ENCODE results near the gene BORCS8.

BORCS8 gene

DNA sequence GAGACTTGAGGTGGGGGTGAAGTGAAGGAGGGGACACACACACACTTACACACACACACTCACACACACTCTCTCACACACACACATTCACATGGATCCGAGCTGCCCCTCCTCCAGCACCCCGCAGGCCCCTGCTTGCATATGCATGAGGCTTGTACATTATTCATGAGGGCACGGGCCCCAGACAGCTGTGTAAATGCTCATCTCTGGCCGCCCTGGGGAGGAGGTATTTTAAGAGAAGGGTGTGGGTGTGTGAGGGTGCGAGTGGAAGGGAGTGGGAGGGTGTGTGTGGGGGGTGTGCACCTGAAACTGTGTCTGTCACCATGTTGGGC is 22.2 kb upstream of the BORCS8 start:
- peak in 24 of 56 donors; percentile 7 to 67 (median 36) for DNase-seq

DNA sequence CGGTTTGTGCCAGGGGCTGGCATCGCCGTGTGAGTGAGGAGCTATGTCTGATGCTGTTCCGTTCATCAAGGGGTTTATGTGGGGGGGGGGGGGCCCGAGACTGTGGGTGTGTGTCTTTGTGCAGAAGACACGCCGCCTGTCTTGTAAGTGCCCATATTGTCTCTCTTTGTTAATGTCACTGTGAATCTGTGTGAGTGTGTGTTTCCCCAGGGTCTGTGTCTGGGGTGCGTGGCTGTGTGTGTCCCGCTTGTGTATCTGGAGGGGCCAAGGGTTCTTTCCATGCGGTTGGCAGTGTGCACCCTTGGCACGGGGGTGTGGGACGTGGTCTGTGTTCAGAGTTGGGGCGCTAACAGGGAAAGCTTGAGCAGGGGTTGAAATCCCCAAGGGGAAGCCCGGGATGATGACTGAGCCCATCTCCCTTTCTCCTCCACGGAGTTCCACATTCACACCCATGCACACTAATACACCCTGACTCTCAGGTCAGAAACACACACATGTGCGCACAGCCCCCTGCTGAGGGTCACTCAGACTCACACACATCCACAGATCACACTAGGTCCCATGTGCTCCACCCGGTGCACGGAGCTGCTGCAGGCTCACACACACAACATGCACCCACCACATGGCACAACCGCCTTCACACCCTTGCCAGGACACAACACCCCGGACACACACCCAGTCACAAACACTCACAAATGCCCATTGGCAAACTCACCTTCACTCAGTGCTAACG is 21.6 kb upstream of the BORCS8 start:
- DNase-seq = peak in 12 of 56 donors; percentile 11 to 59 (median 42)

DNA sequence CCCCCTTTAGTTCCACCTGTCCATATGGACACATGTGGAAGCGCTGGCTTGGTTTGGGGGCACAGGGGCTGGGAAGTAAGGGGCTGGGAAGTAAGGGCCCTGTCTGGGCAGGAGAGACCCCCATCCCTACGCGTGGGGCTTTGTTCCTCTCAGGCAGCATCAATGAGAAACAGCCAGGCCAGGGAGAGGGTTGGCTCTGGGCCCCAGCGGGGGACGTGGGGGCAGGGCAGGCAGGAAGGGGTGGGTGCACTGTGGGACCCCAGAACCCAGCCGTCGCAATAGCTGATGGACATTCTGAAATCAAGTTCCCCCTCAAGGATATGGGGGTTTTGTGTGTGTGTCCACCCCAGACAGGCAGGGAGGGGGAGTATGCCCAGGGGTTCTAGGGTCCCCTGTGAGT is 21.0 kb upstream of the BORCS8 start:
- peak in 1 of 56 donors; percentile 19 for DNase-seq

DNA sequence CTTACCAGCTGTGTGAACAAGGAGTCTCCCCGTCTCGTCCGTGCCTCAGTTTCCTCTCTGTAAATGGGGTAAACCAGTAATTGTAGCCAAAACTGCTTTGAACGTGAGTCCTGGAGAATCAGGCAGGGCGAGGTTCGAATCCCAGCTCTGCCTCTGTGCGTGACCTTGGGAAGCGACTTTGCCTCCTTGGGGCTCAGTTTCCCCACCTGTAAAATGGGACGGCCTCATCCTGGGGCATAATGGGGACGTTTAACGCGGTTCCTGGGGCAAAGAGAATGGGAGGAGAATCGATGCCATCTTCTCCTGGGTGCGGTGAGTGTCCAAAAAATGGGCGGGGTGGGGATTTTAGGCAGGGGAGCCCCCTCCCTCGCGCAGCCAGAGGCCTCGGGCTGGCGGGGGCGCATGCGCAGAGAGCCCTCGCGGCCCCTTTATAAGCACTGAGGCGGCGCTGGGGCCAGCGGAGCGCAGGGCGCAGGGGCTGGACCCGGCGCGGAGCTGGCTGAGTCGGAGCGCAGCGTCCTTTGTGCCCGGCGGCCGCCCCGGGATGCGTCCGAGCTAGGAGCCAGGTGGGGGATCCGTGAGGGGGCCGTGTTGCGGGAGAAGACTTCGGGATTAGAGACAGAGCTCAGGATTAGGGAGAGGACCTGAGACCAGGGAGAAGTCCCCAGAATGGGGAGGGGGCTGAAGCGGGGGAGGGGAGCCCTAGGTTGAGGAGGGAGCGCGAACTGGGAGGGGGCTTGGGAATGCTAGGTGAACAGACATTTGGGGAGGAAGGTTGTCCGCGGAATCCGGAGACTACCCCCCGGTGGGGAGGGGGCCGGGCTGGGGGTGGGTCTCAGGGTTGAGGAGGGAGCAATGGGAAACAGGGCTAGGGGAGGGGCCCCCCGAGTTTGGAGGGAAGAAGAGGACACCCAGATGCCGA is 19.8 kb upstream of the BORCS8 start, which contains the start of gene NCAN:
Gene NCAN (plus strand): TSS at position 460 of the 922 bp plus-strand sequence. CDS start 4,996 bp downstream, outside the sequence.
- DNase-seq = peak in 23 of 56 donors; percentile 10 to 60 (median 31)

DNA sequence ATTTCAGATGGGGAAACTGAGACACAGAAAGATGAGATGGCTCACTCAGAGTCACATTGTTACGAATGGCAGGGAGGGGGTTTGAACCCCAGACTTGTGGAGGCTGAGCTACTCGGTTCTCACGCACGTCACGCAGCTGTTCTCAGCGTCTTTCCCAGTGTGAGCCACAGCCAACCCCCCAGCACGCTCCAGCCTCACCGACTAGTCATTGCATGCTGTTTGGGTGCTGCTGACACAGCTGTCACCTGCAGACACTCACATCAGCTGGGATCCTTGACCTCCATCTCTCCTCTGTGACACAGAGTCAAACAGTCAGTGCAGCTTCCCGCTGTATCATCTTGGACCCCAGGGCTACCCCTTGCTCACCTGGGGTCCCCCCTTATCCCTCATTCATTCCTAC is 17.4 kb upstream of the BORCS8 start:
- DNase-seq = no peak

DNA sequence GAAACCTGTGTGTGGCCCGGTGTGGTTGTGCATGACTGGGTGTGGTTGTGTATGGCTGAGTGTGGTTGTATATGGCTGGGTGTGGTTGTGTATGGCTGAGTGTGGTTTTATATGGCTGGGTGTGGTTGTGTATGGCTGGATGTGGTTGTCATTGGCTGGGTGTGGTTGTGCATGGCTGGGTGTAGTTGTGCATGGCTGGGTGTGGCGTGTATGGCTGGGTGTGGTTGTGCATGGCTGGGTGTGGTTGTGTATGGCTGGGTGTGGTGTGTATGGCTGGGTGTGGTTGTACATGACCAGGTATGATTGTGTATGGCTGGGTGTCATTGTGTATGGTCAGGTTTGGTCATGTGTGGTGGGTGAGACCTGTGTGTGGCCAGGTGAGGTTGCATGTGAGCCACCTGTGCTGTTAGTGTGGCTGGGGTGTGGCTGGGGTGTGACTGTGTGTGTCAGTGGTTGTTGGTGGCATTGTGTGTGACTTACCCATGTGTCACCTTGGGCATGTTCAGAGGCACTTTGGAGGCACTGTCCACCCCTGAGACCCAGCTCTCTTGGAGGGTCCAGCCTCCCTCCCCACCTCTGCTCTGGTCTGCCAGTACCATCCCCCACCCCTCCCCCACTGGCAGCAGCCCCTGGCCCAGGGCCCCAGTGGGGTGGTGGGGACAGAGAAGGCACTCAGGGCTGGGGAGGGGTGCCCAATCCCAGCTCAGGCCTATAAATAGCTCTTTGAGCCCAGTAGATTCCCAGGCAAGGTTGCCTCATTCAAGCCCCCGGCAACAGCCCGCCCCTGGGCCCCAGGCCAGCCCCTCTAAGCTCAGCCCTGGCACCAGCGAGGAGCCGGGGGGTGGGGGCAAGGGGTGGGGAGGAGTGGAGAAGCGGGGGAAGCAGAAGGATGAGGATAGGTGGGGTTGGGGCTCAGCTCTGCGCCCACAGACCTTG is 16.0 kb upstream of the BORCS8 start:
- DNase-seq = peak in 48 of 56 donors; percentile 9 to 83 (median 48)

- no peak for DNase-seq
Observed at GRCh38 chr19:19206938-19207337, 15.0 kb upstream of the BORCS8 start.

DNA sequence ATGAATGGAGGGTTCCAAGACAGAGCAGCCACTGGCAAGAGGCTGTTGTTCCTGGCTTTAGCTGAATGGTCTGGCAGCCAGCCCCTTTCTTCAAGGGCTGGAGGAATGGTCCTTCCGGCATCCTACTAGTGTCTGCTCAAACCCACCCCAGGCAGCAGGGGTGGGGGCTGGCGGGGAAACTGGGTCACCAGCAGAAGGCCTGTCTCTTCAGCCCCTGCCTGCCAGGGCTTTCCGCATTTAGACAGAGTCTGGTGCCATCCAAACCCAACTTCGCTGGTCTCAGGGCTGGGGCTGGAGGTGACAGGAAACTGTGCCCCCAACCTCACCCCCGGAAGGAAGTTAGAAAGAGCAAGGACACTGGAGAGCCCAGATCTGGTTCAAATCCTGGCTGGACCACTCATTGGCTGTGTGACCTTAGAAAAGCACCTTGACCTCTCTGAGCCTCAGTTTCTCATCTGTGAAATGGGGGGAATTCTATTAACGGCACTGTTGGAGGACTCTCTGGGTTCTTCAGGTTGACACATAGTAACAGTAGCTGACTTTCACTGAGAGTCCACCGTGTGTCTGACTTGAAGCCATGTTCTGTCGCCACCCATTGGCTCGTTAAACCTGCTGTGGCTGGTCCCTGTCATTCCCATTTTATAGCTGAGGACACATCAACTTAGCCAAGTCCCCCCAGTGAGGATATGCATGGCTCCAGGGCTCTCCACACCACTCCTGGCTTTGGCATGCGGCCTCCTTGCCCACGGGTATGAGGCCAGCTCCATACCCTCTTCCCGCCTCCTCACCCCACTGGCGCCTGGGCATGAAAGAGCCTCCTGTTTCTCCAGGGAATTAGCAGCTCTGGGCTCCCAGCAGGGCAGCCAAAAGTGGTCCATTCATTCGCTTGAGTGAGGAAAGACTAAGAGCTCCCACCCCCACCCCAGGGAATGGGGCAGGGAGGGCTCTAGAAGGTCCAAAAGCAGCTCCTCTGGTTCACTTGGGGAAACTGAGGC is 13.8 kb upstream of the BORCS8 start:
- DNase-seq = peak in 51 of 56 donors; percentile 5 to 85 (median 49)

- DNase-seq = no peak
Observed at GRCh38 chr19:19204181-19204580, 12.2 kb upstream of the BORCS8 start.

DNA sequence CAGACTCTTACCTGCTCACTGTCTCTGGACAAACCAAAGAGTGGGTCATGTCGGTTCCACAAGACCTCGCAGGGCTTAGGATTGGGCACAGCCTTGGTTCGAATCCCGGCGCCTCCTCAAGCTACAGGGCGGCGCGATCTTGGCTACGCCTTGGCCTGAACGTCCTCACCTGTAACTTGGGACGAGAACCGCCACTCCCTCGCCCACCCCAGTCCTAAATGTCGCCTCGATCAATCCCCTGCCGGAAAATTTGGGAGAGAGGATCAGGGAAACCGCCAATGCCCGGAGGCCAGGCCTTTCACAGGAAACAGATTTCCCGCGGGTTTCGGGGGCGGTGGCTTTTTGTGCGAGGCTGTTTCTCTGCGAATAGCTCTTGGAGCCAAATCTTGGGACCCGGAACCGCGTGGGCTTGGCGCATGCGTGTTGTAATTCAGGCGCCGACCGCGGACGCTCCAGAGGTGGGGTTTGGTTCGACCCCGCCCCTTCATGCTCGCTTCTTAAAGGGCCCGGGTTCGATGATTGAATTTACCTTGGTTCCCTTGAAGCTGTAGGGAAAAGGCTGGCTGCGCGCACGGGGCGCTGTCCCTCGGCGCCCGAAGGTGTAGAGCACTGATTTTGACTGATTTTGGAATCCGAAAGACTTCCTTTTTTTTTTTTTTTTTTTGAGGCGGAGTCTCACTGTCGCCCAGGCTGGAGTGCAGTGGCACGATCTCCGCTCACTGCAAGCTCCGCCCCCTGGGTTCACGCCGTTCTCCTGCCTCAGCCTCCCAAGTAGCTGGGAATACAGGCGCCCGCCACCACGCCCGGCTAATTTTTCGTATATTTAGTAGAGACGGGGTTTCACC is 11.3 kb upstream of the BORCS8 start, which contains the start of gene NR2C2AP:
Gene NR2C2AP (minus strand): TSS at position 403 of the 845 bp plus-strand sequence. CDS start 354 bp downstream, at position 49.
- peak in 55 of 56 donors; percentile 41 to 96 (median 84) for DNase-seq

DNA sequence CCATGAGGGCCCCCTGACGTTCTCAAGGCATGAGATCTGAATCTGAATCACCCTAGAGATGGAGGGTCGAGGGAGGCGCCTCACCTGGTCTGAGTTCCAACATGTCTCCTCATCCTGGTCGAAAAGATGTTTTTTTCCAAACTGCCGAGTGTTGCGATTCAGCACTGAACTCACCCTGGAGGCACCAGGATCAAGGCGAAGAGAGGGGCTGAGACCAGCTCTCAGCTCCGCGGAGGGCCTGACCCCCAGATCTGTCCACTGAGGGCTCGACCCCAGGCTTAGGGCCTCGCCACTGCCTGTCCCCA is 10.7 kb upstream of the BORCS8 start:
- no peak for DNase-seq

GRCh38 chr19:19201697-19202630 is 10.0 kb upstream of the BORCS8 start:
- DNase-seq = no peak

DNA sequence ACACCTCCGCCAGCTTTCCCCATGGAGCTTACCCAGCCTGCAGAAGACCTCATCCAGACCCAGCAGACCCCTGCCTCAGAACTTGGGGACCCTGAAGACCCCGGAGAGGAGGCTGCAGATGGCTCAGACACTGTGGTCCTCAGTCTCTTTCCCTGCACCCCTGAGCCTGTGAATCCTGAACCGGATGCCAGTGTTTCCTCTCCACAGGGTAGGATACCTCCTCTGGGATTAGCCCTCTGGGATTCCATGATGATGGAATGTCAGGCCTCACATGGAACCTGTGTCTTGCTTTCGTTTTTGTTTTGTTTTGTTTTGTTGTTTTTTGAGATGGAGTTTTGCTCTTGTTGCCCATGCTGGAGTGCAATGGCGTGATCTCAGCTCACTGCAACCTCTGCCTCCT is 2.0 kb upstream of the BORCS8 start:
- no peak for DNase-seq

DNA sequence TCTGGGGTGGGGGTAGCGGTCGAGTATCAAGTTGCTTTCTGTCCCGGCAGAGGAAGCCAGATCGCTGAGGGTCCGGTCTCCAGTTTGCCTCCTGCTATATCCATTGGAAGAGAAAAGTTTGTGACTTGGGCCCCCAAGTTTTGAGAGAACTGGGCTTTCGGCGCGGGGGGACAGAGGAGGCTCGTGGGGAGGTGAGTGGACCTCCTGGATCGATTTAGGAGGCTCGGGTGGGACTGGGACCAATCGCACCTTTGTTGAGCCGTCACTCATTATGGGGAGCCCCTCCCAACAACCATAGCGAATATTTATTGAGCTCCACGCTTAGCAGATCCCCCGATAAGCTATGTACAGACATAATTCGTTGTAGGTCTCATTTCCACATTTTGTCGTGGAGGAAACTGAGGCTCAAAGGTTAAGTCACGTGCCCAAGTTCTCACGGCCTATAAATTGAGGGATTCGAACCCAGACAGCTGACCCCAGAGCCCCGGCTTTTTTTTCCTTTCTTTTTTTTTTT is 1.0 kb upstream of the BORCS8 start:
- DNase-seq = no peak

DNA sequence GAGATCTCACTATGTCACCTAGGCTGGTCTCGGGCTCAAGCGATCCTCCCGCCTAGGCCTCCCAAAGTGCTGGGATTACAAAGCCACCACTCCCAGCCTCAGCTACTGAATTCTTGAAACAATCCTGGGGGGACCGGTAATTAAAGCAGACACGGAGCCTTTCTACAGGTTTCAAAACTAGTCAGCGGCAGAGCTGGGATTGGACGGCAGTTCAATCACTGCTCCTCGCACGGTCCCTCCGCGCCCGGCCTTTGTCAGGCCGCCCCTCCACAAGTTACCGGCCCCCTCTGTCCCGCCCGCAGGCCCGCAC is 229 bp downstream of the BORCS8 start:
- no peak for DNase-seq

GRCh38 chr19:19186742-19187141 is 5.2 kb downstream of the BORCS8 start:
- no peak for DNase-seq

DNA sequence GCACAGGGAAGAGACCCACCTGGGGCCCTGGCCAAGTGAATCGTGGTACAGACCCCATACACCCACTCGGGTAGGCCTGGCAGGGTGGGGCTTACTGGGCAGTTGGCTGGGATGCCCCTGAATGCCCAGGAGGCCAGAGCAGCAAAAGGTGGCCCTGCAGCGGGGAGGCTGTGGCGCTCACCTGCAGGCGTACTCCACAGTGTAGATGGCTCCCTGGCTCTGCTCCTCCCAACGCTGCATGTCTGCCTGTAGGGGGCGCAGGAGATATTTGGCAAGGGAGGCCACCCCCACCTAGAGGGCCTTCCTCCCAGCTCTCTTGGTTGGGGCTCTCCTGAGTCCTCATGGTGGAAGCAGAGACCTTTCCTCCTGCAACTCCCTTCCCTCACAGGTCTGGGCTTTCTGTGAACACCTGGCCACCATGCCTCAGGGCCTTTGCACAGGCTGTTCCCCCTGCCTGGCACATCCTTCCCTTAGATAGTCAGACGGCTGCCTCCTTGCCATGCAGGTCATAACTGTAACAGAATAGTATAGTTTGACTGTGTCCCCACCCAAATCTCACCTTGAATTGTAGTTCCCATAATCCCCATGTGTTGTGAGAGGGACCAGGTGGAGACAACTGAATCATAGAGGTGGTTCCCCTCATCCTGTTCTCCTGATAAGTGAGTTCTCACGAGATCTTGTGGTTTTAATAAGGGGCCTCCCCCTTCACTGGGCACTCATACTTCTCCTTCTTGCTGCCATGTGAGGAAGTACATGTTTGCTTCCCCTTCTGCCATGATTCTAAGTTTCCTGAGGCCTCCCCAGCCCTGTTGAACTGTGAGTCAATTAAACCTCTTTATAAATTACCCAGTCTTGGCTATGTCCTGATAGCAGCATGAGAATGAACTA is 5.9 kb downstream of the BORCS8 start:
- peak in 11 of 56 donors; percentile 1 to 35 (median 7) for DNase-seq
